IMR-90 (cell line): ENCODE results near the gene INPPL1. TPM values are rescaled to one million over a fixed set of nuclear protein-coding genes. Genes with fewer than 3 reads are reported as not detected.

Experiments used
- ATAC-seq: fragments of 200-7000 bp; cut with Tn5 transposase; 2 replicates; pipeline ENCODE4 v1.9.1; 2020; ENCODE audit warnings: low read depth, mild to moderate bottlenecking, moderate library complexity
- BruUV-seq: library from RNA; stranded (reverse); fragments of 400-500 nt; replicated peaks from 2 replicates; lab custom pipeline; 2021; lab: Mats Ljungman, UMichigan
- CTCF ChIA-PET: fragments of 300-600 bp; formaldehyde crosslinking; extraction: SDS; loops from one replicate; lab custom pipeline; 2021; ENCODE audit warnings: antibody characterized with exemption; lab: Yijun Ruan, JAX
- POLR2A ChIA-PET: fragments of 300-600 bp; sonication (Branson Sonifier 250); formaldehyde crosslinking; loops from one replicate; lab custom pipeline; 2022; ENCODE audit warnings: antibody characterized with exemption; ENCODE audit not compliant: unreplicated experiment; lab: Charles Lee
- DNase-seq: peaks from one replicate; pipeline ENCODE4 v3.0.0; 2013
- H2AFZ ChIP-seq: replicated peaks from 2 replicates; pipeline ENCODE3; 2013; ENCODE audit warnings: low read length, mild to moderate bottlenecking; ENCODE audit not compliant: poor library complexity
- H2AK5ac ChIP-seq: 2 replicates; pipeline ENCODE4 v1.6.1; 2013; ENCODE audit warnings: low read depth, low read length, inconsistent platforms
- H2AK9ac ChIP-seq: replicated peaks from 2 replicates; pipeline ENCODE3; 2013; ENCODE audit warnings: mild to moderate bottlenecking, low read depth, low read length, moderate library complexity; ENCODE audit not compliant: poor library complexity
- H2BK120ac ChIP-seq: 2 replicates; pipeline ENCODE4 v1.6.1; 2013; ENCODE audit warnings: low read depth, low read length, inconsistent platforms
- H2BK15ac ChIP-seq: 3 replicates; pipeline ENCODE4 v1.6.1; 2013; ENCODE audit warnings: low read depth, low read length, inconsistent platforms
- H2BK20ac ChIP-seq: 2 replicates; pipeline ENCODE4 v1.6.1; 2013; ENCODE audit warnings: low read depth, mild to moderate bottlenecking, inconsistent platforms, low read length, moderate library complexity
- H2BK5ac ChIP-seq: 2 replicates; pipeline ENCODE4 v1.6.1; 2013; ENCODE audit warnings: mild to moderate bottlenecking, low read depth, low read length, inconsistent platforms; ENCODE audit not compliant: poor library complexity, severe bottlenecking
- H3K14ac ChIP-seq: replicated peaks from 2 replicates; pipeline ENCODE4 v1.6.1; 2013; ENCODE audit warnings: low read depth, low read length, inconsistent platforms
- H3K18ac ChIP-seq: 2 replicates; pipeline ENCODE4 v1.6.1; 2013; ENCODE audit warnings: low read depth, low read length, control low read depth
- H3K23ac ChIP-seq: 2 replicates; pipeline ENCODE4 v1.6.1; 2013; ENCODE audit warnings: low read depth, low read length, inconsistent platforms
- H3K27ac ChIP-seq: 2 replicates; pipeline ENCODE4 v1.5.1; 2013; ENCODE audit warnings: mild to moderate bottlenecking, control low read depth, low read length; ENCODE audit not compliant: insufficient read depth
- H3K27me3 ChIP-seq: 2 replicates; pipeline ENCODE4 v1.6.1; 2013; ENCODE audit warnings: low read length; ENCODE audit not compliant: control insufficient read depth, insufficient read depth
- H3K36me3 ChIP-seq: 2 replicates; pipeline ENCODE4 v1.6.1; 2013; ENCODE audit warnings: low read length, mixed read lengths; ENCODE audit not compliant: control insufficient read depth, insufficient read depth
- H3K4ac ChIP-seq: 2 replicates; pipeline ENCODE4 v1.6.1; 2013; ENCODE audit warnings: low read depth, low read length, inconsistent platforms
- H3K4me1 ChIP-seq: 2 replicates; pipeline ENCODE4 v1.6.1; 2013; ENCODE audit warnings: low read length, mixed read lengths; ENCODE audit not compliant: control insufficient read depth, insufficient read depth
- H3K4me2 ChIP-seq: 2 replicates; pipeline ENCODE4 v1.6.1; 2013; ENCODE audit warnings: low read depth, mild to moderate bottlenecking, control low read depth, low read length, moderate library complexity
- H3K4me3 ChIP-seq: 2 replicates; pipeline ENCODE4 v1.5.1; 2013; ENCODE audit warnings: low read depth, mild to moderate bottlenecking, control low read depth, low read length, moderate library complexity; ENCODE audit not compliant: insufficient read depth
- H3K56ac ChIP-seq: 2 replicates; pipeline ENCODE4 v1.6.1; 2013; ENCODE audit warnings: low read length, inconsistent platforms; ENCODE audit not compliant: insufficient read depth; ENCODE audit errors: extremely low read depth
- H3K79me1 ChIP-seq, 2 experiments: 2 replicates each; pipeline ENCODE4 v1.6.1; 2013; ENCODE audit warnings: low read length in 2 of 2, inconsistent platforms in 1 of 2, low read depth in 1 of 2
- H3K9ac ChIP-seq: 2 replicates; pipeline ENCODE4 v1.6.1; 2013; ENCODE audit warnings: low read depth, low read length, control low read depth
- H3K9me1 ChIP-seq: 2 replicates; pipeline ENCODE4 v1.6.1; 2013; ENCODE audit warnings: low read length, inconsistent platforms; ENCODE audit not compliant: insufficient read depth
- H3K9me3 ChIP-seq: 2 replicates; pipeline ENCODE4 v1.6.1; 2013; ENCODE audit warnings: low read length; ENCODE audit not compliant: control insufficient read depth, insufficient read depth
- H4K20me1 ChIP-seq: 2 replicates; pipeline ENCODE4 v1.6.1; 2013; ENCODE audit warnings: low read length, inconsistent platforms; ENCODE audit not compliant: insufficient read depth
- H4K5ac ChIP-seq: 2 replicates; pipeline ENCODE4 v1.6.1; 2013; ENCODE audit warnings: mild to moderate bottlenecking, low read depth, low read length, control low read depth
- H4K8ac ChIP-seq, 2 experiments: 2 replicates each; pipeline ENCODE4 v1.6.1; 2013; ENCODE audit warnings: low read depth in 2 of 2, low read length in 2 of 2, control low read depth in 1 of 2, inconsistent platforms in 1 of 2
- H4K91ac ChIP-seq: 2 replicates; pipeline ENCODE4 v1.6.1; 2013; ENCODE audit warnings: low read depth, low read length, inconsistent platforms; ENCODE audit not compliant: insufficient read depth
- BHLHE40 ChIP-seq: fragments of 150-350 bp; IDR thresholded peaks from 2 replicates; pipeline ENCODE4 v1.6.1; 2016; ENCODE audit warnings: mild to moderate bottlenecking, low read depth, low read length
- CEBPB ChIP-seq: IDR thresholded peaks from 2 replicates; pipeline ENCODE4 v1.6.1; 2012; ENCODE audit warnings: low read depth, low read length, improper control_type of control experiment
- FOS ChIP-seq: fragments of 150-350 bp; IDR thresholded peaks from 2 replicates; pipeline ENCODE4 v1.6.1; 2016; ENCODE audit warnings: low read depth, low read length
- MAZ ChIP-seq: IDR thresholded peaks from 2 replicates; pipeline ENCODE4 v1.6.1; 2012; ENCODE audit warnings: low read depth, mild to moderate bottlenecking, low read length, improper control_type of control experiment, moderate library complexity, borderline replicate concordance
- MXI1 ChIP-seq: IDR thresholded peaks from 2 replicates; pipeline ENCODE4 v1.6.1; 2012; ENCODE audit warnings: low read depth, mild to moderate bottlenecking, low read length, moderate library complexity, borderline replicate concordance
- NFE2L2 ChIP-seq: fragments of 150-350 bp; IDR thresholded peaks from 2 replicates; pipeline ENCODE4 v1.6.1; 2016; ENCODE audit warnings: low read depth, mild to moderate bottlenecking, low read length
- POLR2A ChIP-seq: IDR thresholded peaks from 2 replicates; pipeline ENCODE4 v1.6.1; 2012; ENCODE audit warnings: mild to moderate bottlenecking, low read depth, low read length
- RAD21 ChIP-seq: IDR thresholded peaks from 2 replicates; pipeline ENCODE4 v1.6.1; 2012; ENCODE audit warnings: low read length, improper control_type of control experiment
- RCOR1 ChIP-seq: IDR thresholded peaks from 2 replicates; pipeline ENCODE4 v1.6.1; 2012; ENCODE audit warnings: mild to moderate bottlenecking, low read length, improper control_type of control experiment; ENCODE audit not compliant: insufficient replicate concordance
- SMC3 ChIP-seq: fragments of 150-350 bp; IDR thresholded peaks from 2 replicates; pipeline ENCODE4 v1.6.1; 2016; ENCODE audit warnings: low read depth, mild to moderate bottlenecking, antibody characterized with exemption, low read length, moderate library complexity
- WGBS, 2 experiments: methylation state at CpG; one replicate each; pipeline versions ENCODE4 v1.1.5 to v1.1.7; 2013; ENCODE audit warnings: missing lambda C conversion rate in 2 of 2; ENCODE audit not compliant: insufficient read length in 1 of 2; ENCODE audit errors: extremely low coverage in 2 of 2; 5-methylcytosine and 5-hydroxymethylcytosine counted together
- dilution Hi-C: fragments of 300-500 bp; cut with HindIII; formaldehyde crosslinking; loops from one replicate; pipeline ENCODE4 v1.14.3; 2018; ENCODE audit warnings: low sequenced_read_pairs; ENCODE audit not compliant: unreplicated experiment
- in situ Hi-C: fragments of 300-500 bp; cut with MboI; formaldehyde crosslinking; loops from 3 replicates; pipeline ENCODE4 v1.14.3; 2019; ENCODE audit warnings: low sequenced_read_pairs, inconsistent platforms, mixed read lengths
- intact Hi-C: fragments of 100-400 bp; cut with micrococcal nuclease; formaldehyde crosslinking; loops from 2 replicates; pipeline ENCODE4 v1.10.0; 2022
- polyA plus RNA-seq, 3 experiments: library from polyadenylated mRNA; depleted of rRNA; stranded (reverse); fragments of >200 nt; gene quantifications; 2 replicates each; pipeline ENCODE4 v1.2.3, GENCODE V29; 2012; ENCODE audit warnings: low replicate concordance in 1 of 3
- total RNA-seq: library from RNA; depleted of rRNA; stranded (reverse); fragments of >200 nt; gene quantifications from 2 replicates; pipeline ENCODE4 v1.2.3, GENCODE V29; 2012
- TF ChIP-seq, protein P1 (sequence below): conservative IDR thresholded peaks from 2 replicates; pipeline ENCODE4 v1.5.1; 2012; ENCODE audit warnings: mild to moderate bottlenecking, low read depth, low read length, improper control_type of control experiment

The INPPL1 gene
- total and polyA plus RNA-seq, 2 of the 4 experiments (the other 2 are of a cell fraction), result 27.4 to 105 TPM

DNA sequence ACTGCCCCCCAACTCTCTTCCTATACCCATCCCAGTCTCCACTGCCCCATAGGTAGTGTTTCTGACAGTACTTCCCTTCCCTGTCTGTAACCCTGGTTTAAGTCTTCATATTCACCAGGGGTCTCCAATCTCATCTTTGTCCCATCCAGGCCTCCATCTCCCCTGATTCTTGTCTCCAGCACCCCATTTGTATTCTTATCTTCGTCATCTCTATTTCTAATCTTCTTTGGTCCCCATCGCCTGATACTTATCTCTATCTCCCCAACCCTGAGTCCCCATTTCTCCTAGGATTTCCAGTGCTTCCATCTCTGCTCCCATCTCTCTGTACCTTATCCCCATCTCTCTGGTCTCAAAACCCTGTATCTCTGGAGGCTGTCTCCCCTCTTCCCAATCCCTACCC lies 17.6 kb downstream of the INPPL1 start:
- Histone ChIP-seq H2BK20ac (no peak overlapping the region), H4K20me1 (peaks cover 23% of the 10 kb centered on the region), H2BK5ac (no peak overlapping the region), H3K56ac (no peak overlapping the region), H2AK9ac (no peak overlapping the region), H2BK120ac (no peak overlapping the region), H3K27me3 (peaks cover 65% of the 10 kb centered on the region), H3K27ac (no peak overlapping the region), H3K14ac (no peak overlapping the region), H2AFZ (no peak overlapping the region), H3K9me1 (no peaks in the 10 kb centered on the region), H3K36me3 (peaks cover 11% of the 10 kb centered on the region), H2AK5ac (no peak overlapping the region), H4K8ac (no peak overlapping the region), H3K4ac (no peak overlapping the region), H2BK15ac (no peak overlapping the region), H3K4me1 (peaks cover 2% of the 10 kb centered on the region; the same call in 1 of the 2 replicates), H4K91ac (no peak overlapping the region), H3K79me1 (no peaks in the 10 kb centered on the region; a peak in 1 of 4 replicates), H3K4me3 (no peak overlapping the region), H3K9me3 (peaks cover 7% of the 10 kb centered on the region), H3K9ac (no peak overlapping the region), H4K5ac (no peak overlapping the region), H3K18ac (no peak overlapping the region), H3K4me2 (no peak overlapping the region), H3K23ac (no peak overlapping the region)
- intact Hi-C loops, result no loop called here
- POLR2A ChIA-PET, result interaction anchor here (0.6 kb wide), 1 partner anchor 30 kb away, joined by 3 read pairs; no protein-coding TSS in a partner anchor
- dilution Hi-C loops, result no loop called here
- WGBS, 2 experiments, result 68 to 100% methylated on average over 1 to 2 of the region's 2 CpGs
- BruUV-seq, result no TSS peak
- in situ Hi-C loops, result no loop called here
- CTCF ChIA-PET, result no interaction called here
- TF ChIP-seq, protein P1, sequence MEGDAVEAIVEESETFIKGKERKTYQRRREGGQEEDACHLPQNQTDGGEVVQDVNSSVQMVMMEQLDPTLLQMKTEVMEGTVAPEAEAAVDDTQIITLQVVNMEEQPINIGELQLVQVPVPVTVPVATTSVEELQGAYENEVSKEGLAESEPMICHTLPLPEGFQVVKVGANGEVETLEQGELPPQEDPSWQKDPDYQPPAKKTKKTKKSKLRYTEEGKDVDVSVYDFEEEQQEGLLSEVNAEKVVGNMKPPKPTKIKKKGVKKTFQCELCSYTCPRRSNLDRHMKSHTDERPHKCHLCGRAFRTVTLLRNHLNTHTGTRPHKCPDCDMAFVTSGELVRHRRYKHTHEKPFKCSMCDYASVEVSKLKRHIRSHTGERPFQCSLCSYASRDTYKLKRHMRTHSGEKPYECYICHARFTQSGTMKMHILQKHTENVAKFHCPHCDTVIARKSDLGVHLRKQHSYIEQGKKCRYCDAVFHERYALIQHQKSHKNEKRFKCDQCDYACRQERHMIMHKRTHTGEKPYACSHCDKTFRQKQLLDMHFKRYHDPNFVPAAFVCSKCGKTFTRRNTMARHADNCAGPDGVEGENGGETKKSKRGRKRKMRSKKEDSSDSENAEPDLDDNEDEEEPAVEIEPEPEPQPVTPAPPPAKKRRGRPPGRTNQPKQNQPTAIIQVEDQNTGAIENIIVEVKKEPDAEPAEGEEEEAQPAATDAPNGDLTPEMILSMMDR, result no peak
- no peak for TF ChIP-seq FOS
- no peak for TF ChIP-seq BHLHE40
- no peak for TF ChIP-seq MXI1
- TF ChIP-seq SMC3, result no peak
- no peak for TF ChIP-seq RAD21
- TF ChIP-seq MAZ, result no peak
- TF ChIP-seq POLR2A, result no peak
- TF ChIP-seq NFE2L2, result no peak
- no peak for TF ChIP-seq CEBPB
- no peak for TF ChIP-seq RCOR1
- DNase-seq (no peak), ATAC-seq (no peak)
